ENCODE data around the gene MMAA. TPM values are rescaled to one million over a fixed set of nuclear protein-coding genes. Genes with fewer than 3 reads are reported as not detected.
A peak's percentile ranks its signal among the peaks of the same experiment; 100 is the strongest.
"Not testable (repeated sequence)": the region's sequence is repeated elsewhere in the genome, so short reads cannot be mapped to it uniquely, and the experiment has no call there.

The MMAA gene
- total RNA-seq, 2 donors from 2014 or later, result 3.0 to 3.8 TPM

DNA sequence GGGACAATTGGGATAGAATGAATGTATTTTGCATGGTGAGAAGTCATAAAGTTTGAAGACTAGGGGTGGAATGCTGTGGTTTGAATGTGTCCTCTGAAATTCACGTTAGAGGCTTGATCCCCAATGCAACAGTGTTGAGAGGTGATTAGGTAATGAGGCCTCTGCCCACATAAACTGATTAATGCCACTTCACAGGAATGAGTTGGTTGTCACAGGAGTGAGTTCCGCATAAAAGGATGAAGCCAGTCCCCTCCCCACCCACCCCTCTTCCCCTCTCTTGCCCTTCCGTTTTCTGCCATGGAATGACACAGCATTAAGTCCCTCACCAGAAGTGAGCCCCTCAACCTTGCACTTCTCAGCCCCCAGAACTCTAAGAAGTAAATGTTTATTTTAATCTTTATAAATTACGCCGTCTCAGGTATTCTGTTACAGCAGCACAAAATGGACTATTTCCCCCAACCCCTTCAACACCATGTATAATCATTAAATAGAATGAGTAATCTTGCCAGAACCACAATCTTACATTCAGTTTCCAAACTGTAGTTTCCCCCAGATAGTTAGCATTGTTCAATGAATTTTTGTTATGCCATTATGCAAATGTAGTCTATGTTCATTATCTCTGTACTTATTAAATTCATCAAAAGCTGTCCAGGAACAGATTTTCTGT is 5.5 kb upstream of the MMAA start:
- peaks cover 7 to 20% of the 10 kb centered on the region in 2 donors for H3K4me1 ChIP-seq (ENCODE audit: control insufficient read depth in 1 of 2, low read depth in 2 of 2)
- no peak for ATAC-seq (ENCODE audit: insufficient number of reproducible peaks, low FRiP score, low read depth)
- H3K36me3 ChIP-seq, result no peaks in the 10 kb centered on the region
- no peak for TF ChIP-seq CTCF (IDR thresholded peaks at IDR 0.05)
- H3K9me3 ChIP-seq, result no peaks in the 10 kb centered on the region
- H3K27me3 ChIP-seq (replicated peaks; ENCODE audit: insufficient read depth), result no peaks in the 10 kb centered on the region
- no peak overlapping the region for H3K27ac ChIP-seq
- H3K4me3 ChIP-seq, result no peak overlapping the region
- DNase-seq (ENCODE audit: low spot score), result no peak

- no peak for ATAC-seq (ENCODE audit: insufficient number of reproducible peaks, low FRiP score, low read depth)
Observed at GRCh38 chr4:145614233-145614610, 5.0 kb upstream of the MMAA start.

GRCh38 chr4:145618210-145618931 is 814 bp upstream of the MMAA start:
- Histone ChIP-seq H3K36me3 (no peaks in the 10 kb centered on the region), H3K4me1 (ENCODE audit: control insufficient read depth in 1 of 2, low read depth in 2 of 2) (peaks cover 9 to 29% of the 10 kb centered on the region in 2 donors), H3K27ac (peak overlapping the region; percentile 93 to 95), H3K27me3 (replicated peaks; ENCODE audit: insufficient read depth) (no peaks in the 10 kb centered on the region), H3K9me3 (no peaks in the 10 kb centered on the region), H3K4me3 (peak overlapping the region; percentile 84)
- no peak for ATAC-seq (ENCODE audit: insufficient number of reproducible peaks, low FRiP score, low read depth)
- DNase-seq (ENCODE audit: low spot score), result no peak
- no peak for TF ChIP-seq CTCF (IDR thresholded peaks at IDR 0.05)

More at GRCh38 chr4:145614233-145614610, 5.0 kb upstream of the MMAA start:
- no peaks in the 10 kb centered on the region for H3K36me3 ChIP-seq
- no peak overlapping the region for H3K27ac ChIP-seq
- no peak for DNase-seq (ENCODE audit: low spot score)
- no peaks in the 10 kb centered on the region for H3K27me3 ChIP-seq (replicated peaks; ENCODE audit: insufficient read depth)
- H3K4me3 ChIP-seq, result no peak overlapping the region
- TF ChIP-seq CTCF (IDR thresholded peaks at IDR 0.05), result no peak
- H3K4me1 ChIP-seq (ENCODE audit: control insufficient read depth in 1 of 2, low read depth in 2 of 2), result peaks cover 7 to 20% of the 10 kb centered on the region in 2 donors
- H3K9me3 ChIP-seq, result no peaks in the 10 kb centered on the region

- H3K4me3 ChIP-seq, result peak overlapping the region; percentile 84
- H3K27ac ChIP-seq, result peak overlapping the region; percentile 93 to 95
- H3K9me3 ChIP-seq, result no peaks in the 10 kb centered on the region
- H3K4me1 ChIP-seq (ENCODE audit: control insufficient read depth in 1 of 2, low read depth in 2 of 2), result peaks cover 9 to 29% of the 10 kb centered on the region in 2 donors
- peak; percentile 34 for ATAC-seq (ENCODE audit: insufficient number of reproducible peaks, low FRiP score, low read depth)
- TF ChIP-seq CTCF (IDR thresholded peaks at IDR 0.05), result no peak
- H3K36me3 ChIP-seq, result no peaks in the 10 kb centered on the region
- H3K27me3 ChIP-seq (replicated peaks; ENCODE audit: insufficient read depth), result no peaks in the 10 kb centered on the region
- peak; percentile 16 for DNase-seq (ENCODE audit: low spot score)
Observed at GRCh38 chr4:145619639-145619996, 433 bp downstream of the MMAA start.

GRCh38 chr4:145622067-145622466 is 2.9 kb downstream of the MMAA start:
- H3K27ac ChIP-seq; ATAC-seq (ENCODE audit: insufficient number of reproducible peaks, low FRiP score, low read depth); H3K27me3 ChIP-seq (replicated peaks; ENCODE audit: insufficient read depth); H3K36me3 ChIP-seq; H3K9me3 ChIP-seq; H3K4me3 ChIP-seq; DNase-seq (ENCODE audit: low spot score): not testable (repeated sequence)
- H3K4me1 ChIP-seq (ENCODE audit: control insufficient read depth in 1 of 2, low read depth in 2 of 2), result peaks cover 9 to 24% of the 10 kb centered on the region in 2 donors

Measured in thoracic aorta (tissue), 2 donors.